Measurements from ENCODE around the gene TCTA.

The TCTA gene

DNA sequence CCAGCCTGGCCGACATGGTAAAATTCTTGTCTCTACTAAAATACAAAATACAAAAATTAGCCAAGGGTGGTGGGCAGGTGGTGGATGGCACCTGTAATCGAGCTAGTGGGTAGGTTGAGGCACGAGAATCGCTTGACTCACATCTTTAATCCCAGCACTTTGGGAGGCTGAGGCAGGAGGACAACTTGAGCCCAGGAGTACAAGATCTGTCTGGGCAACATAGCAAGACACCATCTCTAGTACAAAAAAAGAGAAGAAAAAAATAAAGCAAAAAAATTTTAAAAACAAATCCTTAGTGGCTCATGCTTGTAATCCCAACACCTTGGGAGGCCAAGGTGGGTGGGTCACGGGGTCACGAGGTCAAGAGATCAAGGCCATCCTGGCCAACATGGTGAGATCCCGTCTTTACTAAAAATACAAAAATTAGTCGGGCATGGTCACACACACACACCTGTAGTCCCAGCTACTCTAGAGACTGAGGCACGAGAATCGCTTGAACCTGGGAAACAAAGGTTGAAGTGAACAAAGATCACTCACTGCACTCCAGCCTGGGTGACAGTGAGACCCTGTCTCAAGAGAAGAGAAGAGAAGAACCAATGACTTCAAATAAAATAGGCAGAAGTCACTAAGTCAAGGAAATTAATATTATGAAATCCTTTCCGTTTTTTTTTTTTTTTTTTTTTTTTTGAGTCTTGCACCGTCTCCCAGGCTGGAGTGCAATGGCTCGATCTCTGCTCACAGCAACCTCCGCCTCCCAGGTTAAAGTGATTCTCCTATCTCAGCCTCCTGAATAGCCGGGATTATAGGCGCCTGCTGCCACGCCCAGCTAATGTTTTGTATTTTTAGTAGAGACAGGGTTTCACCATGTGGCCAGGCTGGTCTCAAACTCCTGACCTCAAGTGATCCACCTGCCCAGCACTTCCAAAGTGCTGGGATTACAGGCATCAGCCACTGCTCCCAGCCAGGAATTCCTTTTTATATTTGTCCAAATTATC lies 5.4 kb upstream of the TCTA start:
- no peak overlapping the region for H3K27ac ChIP-seq (ENCODE audit: low read depth, low read length)
- H3K4me2 ChIP-seq (ENCODE audit: low read length) = no peak overlapping the region
- TF ChIP-seq, protein P1, sequence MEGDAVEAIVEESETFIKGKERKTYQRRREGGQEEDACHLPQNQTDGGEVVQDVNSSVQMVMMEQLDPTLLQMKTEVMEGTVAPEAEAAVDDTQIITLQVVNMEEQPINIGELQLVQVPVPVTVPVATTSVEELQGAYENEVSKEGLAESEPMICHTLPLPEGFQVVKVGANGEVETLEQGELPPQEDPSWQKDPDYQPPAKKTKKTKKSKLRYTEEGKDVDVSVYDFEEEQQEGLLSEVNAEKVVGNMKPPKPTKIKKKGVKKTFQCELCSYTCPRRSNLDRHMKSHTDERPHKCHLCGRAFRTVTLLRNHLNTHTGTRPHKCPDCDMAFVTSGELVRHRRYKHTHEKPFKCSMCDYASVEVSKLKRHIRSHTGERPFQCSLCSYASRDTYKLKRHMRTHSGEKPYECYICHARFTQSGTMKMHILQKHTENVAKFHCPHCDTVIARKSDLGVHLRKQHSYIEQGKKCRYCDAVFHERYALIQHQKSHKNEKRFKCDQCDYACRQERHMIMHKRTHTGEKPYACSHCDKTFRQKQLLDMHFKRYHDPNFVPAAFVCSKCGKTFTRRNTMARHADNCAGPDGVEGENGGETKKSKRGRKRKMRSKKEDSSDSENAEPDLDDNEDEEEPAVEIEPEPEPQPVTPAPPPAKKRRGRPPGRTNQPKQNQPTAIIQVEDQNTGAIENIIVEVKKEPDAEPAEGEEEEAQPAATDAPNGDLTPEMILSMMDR (IDR thresholded peaks at IDR 0.05; ENCODE audit: low read depth, low read length, poor library complexity, severe bottlenecking) = no peak
- no peak for TF ChIP-seq EZH2phosphoT487 (IDR thresholded peaks at IDR 0.05; ENCODE audit: borderline replicate concordance, low read length)
- H3K36me3 ChIP-seq (ENCODE audit: control insufficient read depth, low read length) = peaks cover 58% of the 10 kb centered on the region
- H3K9me2 ChIP-seq (replicated peaks; ENCODE audit: control insufficient read depth, low read length) = no peaks in the 10 kb centered on the region
- no peaks in the 10 kb centered on the region for H3K27me3 ChIP-seq (ENCODE audit: control insufficient read depth, low read length)
- H3K4me1 ChIP-seq (ENCODE audit: control insufficient read depth, low read length) = peaks cover 59% of the 10 kb centered on the region
- H3K79me2 ChIP-seq (ENCODE audit: control insufficient read depth, low read length) = peaks cover 99% of the 10 kb centered on the region
- H3K9me3 ChIP-seq (ENCODE audit: control insufficient read depth, insufficient read depth, low read length) = no peaks in the 10 kb centered on the region
- peaks cover 39% of the 10 kb centered on the region for H4K20me1 ChIP-seq (ENCODE audit: control insufficient read depth, insufficient read depth, low read depth, low read length)
- H3K4me3 ChIP-seq (ENCODE audit: low read length) = no peak overlapping the region
- H3F3A ChIP-seq (ENCODE audit: control insufficient read depth, insufficient read depth) = peaks cover 3% of the 10 kb centered on the region; the same call in 1 of the 2 replicates

DNA sequence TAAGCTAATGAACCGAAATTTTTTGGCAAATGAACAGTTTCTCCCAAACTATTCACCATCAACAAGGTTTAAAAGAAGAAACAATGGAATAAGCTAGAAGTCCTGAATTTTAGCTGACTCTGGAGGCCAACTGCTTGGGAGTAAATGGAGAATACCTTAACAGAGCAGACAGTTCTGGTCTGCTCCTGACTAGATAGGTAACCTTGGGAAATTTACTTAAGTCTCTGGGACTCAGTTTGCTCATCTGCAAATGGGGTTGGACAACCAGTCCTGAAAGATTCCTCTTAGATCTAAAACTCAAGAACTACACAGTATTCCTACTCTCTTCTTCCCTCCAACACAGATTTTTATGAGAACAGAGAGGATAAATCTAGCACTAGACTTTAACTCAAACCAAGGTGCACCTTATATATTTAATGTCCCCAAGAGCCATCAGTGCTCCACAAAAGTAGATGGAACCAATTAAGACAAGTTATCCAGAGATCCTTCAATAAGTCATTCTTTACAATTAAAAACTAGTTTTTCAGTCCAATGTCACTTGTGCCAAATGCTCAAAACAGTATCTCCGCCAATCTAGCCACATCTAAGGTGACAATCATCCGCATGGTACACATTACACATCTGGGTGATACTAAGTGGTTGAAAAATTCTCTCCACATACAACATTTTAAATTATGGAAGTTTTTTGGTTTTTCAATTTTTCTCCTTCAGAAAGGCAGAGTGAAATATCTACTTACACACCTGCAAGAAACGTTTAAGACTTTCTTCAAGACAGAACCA lies 2.0 kb upstream of the TCTA start:
- H3K4me1 ChIP-seq (ENCODE audit: control insufficient read depth, low read length) = peaks cover 50% of the 10 kb centered on the region
- no peaks in the 10 kb centered on the region for H3K9me3 ChIP-seq (ENCODE audit: control insufficient read depth, insufficient read depth, low read length)
- peak overlapping the region; percentile 96 for H3K4me3 ChIP-seq (ENCODE audit: low read length)
- no peaks in the 10 kb centered on the region for H3K9me2 ChIP-seq (replicated peaks; ENCODE audit: control insufficient read depth, low read length)
- H3F3A ChIP-seq (ENCODE audit: control insufficient read depth, insufficient read depth) = peaks cover 3% of the 10 kb centered on the region; the same call in 1 of the 2 replicates
- peaks cover 87% of the 10 kb centered on the region for H3K79me2 ChIP-seq (ENCODE audit: control insufficient read depth, low read length)
- no peaks in the 10 kb centered on the region for H3K27me3 ChIP-seq (ENCODE audit: control insufficient read depth, low read length)
- peaks cover 34% of the 10 kb centered on the region for H4K20me1 ChIP-seq (ENCODE audit: control insufficient read depth, insufficient read depth, low read depth, low read length)
- peak overlapping the region; percentile 71 for H3K27ac ChIP-seq (ENCODE audit: low read depth, low read length)
- peaks cover 63% of the 10 kb centered on the region for H3K36me3 ChIP-seq (ENCODE audit: control insufficient read depth, low read length)
- H3K4me2 ChIP-seq (ENCODE audit: low read length) = peak overlapping the region; percentile 73
- no peak for TF ChIP-seq EZH2phosphoT487 (IDR thresholded peaks at IDR 0.05; ENCODE audit: borderline replicate concordance, low read length)
- TF ChIP-seq, protein P1 (IDR thresholded peaks at IDR 0.05; ENCODE audit: low read depth, low read length, poor library complexity, severe bottlenecking) = no peak

DNA sequence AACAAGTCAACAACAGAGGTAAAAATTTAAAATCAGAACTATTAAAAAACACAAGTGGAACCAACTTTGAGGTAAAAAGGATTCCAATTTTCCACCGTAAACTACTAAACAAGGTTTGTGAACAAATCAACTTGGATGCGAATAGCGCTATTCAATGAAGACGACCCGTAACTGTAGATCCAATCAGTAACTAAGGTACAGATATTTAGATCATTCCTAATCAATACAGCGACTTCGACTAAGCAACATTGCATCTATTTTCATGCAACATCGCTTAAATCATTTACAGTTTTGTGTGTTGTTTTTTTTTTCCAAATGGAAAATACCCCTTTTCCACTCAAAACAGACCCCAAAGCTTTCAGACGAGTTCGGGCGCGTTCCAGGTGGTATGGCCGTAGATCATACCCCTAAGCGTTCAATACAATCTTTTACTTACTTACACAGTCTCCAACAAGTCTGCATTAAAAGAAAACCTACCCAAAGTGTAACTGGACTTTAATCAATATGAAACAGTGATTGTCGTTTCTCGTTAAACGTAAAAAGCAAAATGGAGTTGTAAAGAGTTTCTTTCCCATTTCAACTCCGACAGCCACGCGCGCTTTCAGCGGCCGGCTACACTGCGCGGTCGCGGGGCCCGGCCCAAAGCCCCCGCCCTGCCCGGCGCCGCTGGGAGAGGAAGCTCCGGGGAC lies 1.2 kb upstream of the TCTA start:
- no peaks in the 10 kb centered on the region for H3K27me3 ChIP-seq (ENCODE audit: control insufficient read depth, low read length)
- peaks cover 34% of the 10 kb centered on the region for H4K20me1 ChIP-seq (ENCODE audit: control insufficient read depth, insufficient read depth, low read depth, low read length)
- H3K9me3 ChIP-seq (ENCODE audit: control insufficient read depth, insufficient read depth, low read length) = no peaks in the 10 kb centered on the region
- H3K79me2 ChIP-seq (ENCODE audit: control insufficient read depth, low read length) = peaks cover 85% of the 10 kb centered on the region
- H3K9me2 ChIP-seq (replicated peaks; ENCODE audit: control insufficient read depth, low read length) = no peaks in the 10 kb centered on the region
- peaks cover 63% of the 10 kb centered on the region for H3K36me3 ChIP-seq (ENCODE audit: control insufficient read depth, low read length)
- peaks cover 58% of the 10 kb centered on the region for H3K4me1 ChIP-seq (ENCODE audit: control insufficient read depth, low read length)
- TF ChIP-seq EZH2phosphoT487 (IDR thresholded peaks at IDR 0.05; ENCODE audit: borderline replicate concordance, low read length) = no peak
- TF ChIP-seq, protein P1 (IDR thresholded peaks at IDR 0.05; ENCODE audit: low read depth, low read length, poor library complexity, severe bottlenecking) = no peak
- H3K4me3 ChIP-seq (ENCODE audit: low read length) = peak overlapping the region; percentile 96
- peaks cover 9% of the 10 kb centered on the region for H3F3A ChIP-seq (ENCODE audit: control insufficient read depth, insufficient read depth)
- peak overlapping the region; percentile 73 for H3K4me2 ChIP-seq (ENCODE audit: low read length)
- peak overlapping the region; percentile 71 for H3K27ac ChIP-seq (ENCODE audit: low read depth, low read length)
